Measurements from ENCODE around the gene ATRNL1. TPM values are rescaled to one million over a fixed set of nuclear protein-coding genes. Genes with fewer than 3 reads are reported as not detected.

Gene ATRNL1
- total RNA-seq, 1 experiment from 2014 or later = not detected

DNA sequence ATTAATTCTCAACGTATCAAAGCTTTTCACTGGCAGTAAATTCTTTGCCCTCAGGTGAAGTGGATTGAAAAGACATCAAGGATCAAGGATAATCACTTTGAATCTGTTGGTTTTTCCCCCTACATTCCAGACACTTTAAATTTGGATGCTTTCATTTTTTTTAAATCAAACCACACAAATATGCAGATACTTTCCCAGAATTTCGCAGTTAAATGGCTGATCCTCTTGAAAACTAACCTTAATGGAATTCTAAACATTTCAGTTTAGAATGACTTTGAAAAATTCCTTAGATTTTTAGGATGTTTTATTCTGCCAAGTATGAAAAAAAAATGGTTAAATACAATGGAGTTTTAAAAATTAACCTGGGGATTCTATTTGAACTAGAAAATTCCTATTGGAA lies 853.9 kb downstream of the ATRNL1 start:
- Histone ChIP-seq H3K4me3 (ENCODE audit: low read length) (no peak overlapping the region), H3K9ac (ENCODE audit: low read length) (no peak overlapping the region), H2AFZ (ENCODE audit: low read length) (no peak overlapping the region), H3F3A (ENCODE audit: low read length, unreplicated experiment) (no peaks in the 10 kb centered on the region), H3K27me3 (ENCODE audit: low read length) (no peaks in the 10 kb centered on the region), H3K4me1 (ENCODE audit: insufficient read depth, low read length) (no peaks in the 10 kb centered on the region), H3K9me3 (ENCODE audit: low read length) (no peaks in the 10 kb centered on the region), H4K20me1 (ENCODE audit: low read length) (no peaks in the 10 kb centered on the region), H3K9me2 (replicated peaks; ENCODE audit: low read length) (no peaks in the 10 kb centered on the region), H3K79me2 (ENCODE audit: low read length) (no peaks in the 10 kb centered on the region), H3K4me2 (ENCODE audit: low read length) (no peak overlapping the region), H3K27ac (ENCODE audit: low read length) (no peak overlapping the region), H3K36me3 (ENCODE audit: low read depth, low read length) (no peaks in the 10 kb centered on the region)
- ChIA-PET POLR2A (ENCODE audit: unreplicated experiment) (no interaction called here), CTCF (no interaction called here)
- intact Hi-C loops (cut with micrococcal nuclease) = no loop called here
- DNase-seq (peak; percentile 3), ATAC-seq (no peak)
- TF ChIP-seq, protein P1, sequence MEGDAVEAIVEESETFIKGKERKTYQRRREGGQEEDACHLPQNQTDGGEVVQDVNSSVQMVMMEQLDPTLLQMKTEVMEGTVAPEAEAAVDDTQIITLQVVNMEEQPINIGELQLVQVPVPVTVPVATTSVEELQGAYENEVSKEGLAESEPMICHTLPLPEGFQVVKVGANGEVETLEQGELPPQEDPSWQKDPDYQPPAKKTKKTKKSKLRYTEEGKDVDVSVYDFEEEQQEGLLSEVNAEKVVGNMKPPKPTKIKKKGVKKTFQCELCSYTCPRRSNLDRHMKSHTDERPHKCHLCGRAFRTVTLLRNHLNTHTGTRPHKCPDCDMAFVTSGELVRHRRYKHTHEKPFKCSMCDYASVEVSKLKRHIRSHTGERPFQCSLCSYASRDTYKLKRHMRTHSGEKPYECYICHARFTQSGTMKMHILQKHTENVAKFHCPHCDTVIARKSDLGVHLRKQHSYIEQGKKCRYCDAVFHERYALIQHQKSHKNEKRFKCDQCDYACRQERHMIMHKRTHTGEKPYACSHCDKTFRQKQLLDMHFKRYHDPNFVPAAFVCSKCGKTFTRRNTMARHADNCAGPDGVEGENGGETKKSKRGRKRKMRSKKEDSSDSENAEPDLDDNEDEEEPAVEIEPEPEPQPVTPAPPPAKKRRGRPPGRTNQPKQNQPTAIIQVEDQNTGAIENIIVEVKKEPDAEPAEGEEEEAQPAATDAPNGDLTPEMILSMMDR (conservative IDR thresholded peaks at IDR 0.05; ENCODE audit: low read depth, low read length) = no peak
- TF ChIP-seq EZH2phosphoT487 (IDR thresholded peaks at IDR 0.05; ENCODE audit: borderline replicate concordance, low read length) = no peak
- no peak for TF ChIP-seq EZH2 (IDR thresholded peaks at IDR 0.05; ENCODE audit: low read length, unreplicated experiment)
- no TSS peak for BruUV-seq (replicated peaks)

DNA sequence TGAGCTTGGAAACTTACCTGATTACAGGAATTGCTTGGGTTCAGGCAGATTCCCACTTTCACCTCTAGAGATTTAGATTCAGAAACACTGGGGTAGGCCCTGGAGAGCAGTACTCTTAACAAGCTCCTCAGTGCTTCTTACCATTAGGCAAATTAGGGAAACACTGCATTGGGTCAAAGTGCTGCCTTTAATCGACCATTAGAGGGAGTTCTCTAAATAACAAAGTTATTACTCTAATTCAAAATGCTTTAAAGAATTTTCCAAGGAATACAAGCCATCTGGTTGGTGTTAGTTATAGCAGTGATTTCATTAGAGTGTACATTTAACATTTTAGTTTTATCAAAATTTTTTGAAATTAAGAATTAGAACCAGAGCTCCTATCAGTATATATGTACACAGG lies 855.3 kb downstream of the ATRNL1 start:
- DNase-seq (peak; percentile 8), ATAC-seq (no peak)
- H3K36me3 ChIP-seq (ENCODE audit: low read depth, low read length) = no peaks in the 10 kb centered on the region
- ChIA-PET POLR2A (ENCODE audit: unreplicated experiment) (no interaction called here), CTCF (no interaction called here)
- no peak overlapping the region for H3K27ac ChIP-seq (ENCODE audit: low read length)
- TF ChIP-seq EZH2phosphoT487 (IDR thresholded peaks at IDR 0.05; ENCODE audit: borderline replicate concordance, low read length) (no peak), EZH2 (IDR thresholded peaks at IDR 0.05; ENCODE audit: low read length, unreplicated experiment) (no peak)
- TF ChIP-seq, protein P1 (conservative IDR thresholded peaks at IDR 0.05; ENCODE audit: low read depth, low read length) = peak; percentile 26; the same call in 1 of the 2 replicates
- H2AFZ ChIP-seq (ENCODE audit: low read length) = no peak overlapping the region
- no peaks in the 10 kb centered on the region for H3K27me3 ChIP-seq (ENCODE audit: low read length)
- no peaks in the 10 kb centered on the region for H4K20me1 ChIP-seq (ENCODE audit: low read length)
- intact Hi-C loops (cut with micrococcal nuclease) = no loop called here
- no peaks in the 10 kb centered on the region for H3K9me3 ChIP-seq (ENCODE audit: low read length)
- no peak overlapping the region for H3K4me2 ChIP-seq (ENCODE audit: low read length)
- H3K9me2 ChIP-seq (replicated peaks; ENCODE audit: low read length) = no peaks in the 10 kb centered on the region
- no peaks in the 10 kb centered on the region for H3K4me1 ChIP-seq (ENCODE audit: insufficient read depth, low read length)
- no peaks in the 10 kb centered on the region for H3K79me2 ChIP-seq (ENCODE audit: low read length)
- no peaks in the 10 kb centered on the region for H3F3A ChIP-seq (ENCODE audit: low read length, unreplicated experiment)
- BruUV-seq (replicated peaks) = no TSS peak
- no peak overlapping the region for H3K4me3 ChIP-seq (ENCODE audit: low read length)
- no peak overlapping the region for H3K9ac ChIP-seq (ENCODE audit: low read length)

DNA sequence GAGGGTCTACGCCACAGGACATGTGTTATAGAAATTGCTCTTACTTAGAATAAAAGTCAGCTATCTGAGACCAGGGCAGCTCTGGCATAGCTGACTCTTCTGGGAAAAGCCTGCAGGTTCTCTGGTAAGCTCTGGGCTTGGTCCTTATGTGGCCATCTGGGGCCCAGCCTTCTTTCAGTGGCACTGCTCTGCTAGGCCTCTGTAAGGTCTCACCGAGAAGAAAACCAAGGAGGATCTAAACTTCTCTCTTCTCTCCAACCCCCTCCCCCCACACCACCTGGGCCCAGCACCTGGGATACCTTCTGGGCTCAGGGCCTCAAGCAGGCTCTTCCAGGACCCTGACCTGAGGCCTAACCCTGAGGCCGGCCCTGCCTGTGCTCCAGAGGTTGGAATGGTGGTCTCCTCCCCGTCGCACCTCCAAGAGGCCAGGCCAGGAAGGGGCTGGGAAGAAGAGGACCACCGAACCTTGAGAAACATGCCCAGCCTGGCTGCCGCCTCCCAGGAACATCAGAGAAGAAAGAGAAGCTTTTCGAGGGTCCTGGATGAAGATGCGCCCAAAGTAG lies 856.2 kb downstream of the ATRNL1 start:
- no peak overlapping the region for H2AFZ ChIP-seq (ENCODE audit: low read length)
- intact Hi-C loops (cut with micrococcal nuclease) = no loop called here
- no peaks in the 10 kb centered on the region for H3K9me2 ChIP-seq (replicated peaks; ENCODE audit: low read length)
- no peaks in the 10 kb centered on the region for H3K4me1 ChIP-seq (ENCODE audit: insufficient read depth, low read length)
- H3K27ac ChIP-seq (ENCODE audit: low read length) = no peak overlapping the region
- ATAC-seq (no peak), DNase-seq (no peak)
- no peaks in the 10 kb centered on the region for H3K27me3 ChIP-seq (ENCODE audit: low read length)
- H4K20me1 ChIP-seq (ENCODE audit: low read length) = no peaks in the 10 kb centered on the region
- no peak overlapping the region for H3K4me3 ChIP-seq (ENCODE audit: low read length)
- H3K36me3 ChIP-seq (ENCODE audit: low read depth, low read length) = no peaks in the 10 kb centered on the region
- no peak overlapping the region for H3K4me2 ChIP-seq (ENCODE audit: low read length)
- no peak overlapping the region for H3K9ac ChIP-seq (ENCODE audit: low read length)
- BruUV-seq (replicated peaks) = no TSS peak
- no peak for TF ChIP-seq EZH2 (IDR thresholded peaks at IDR 0.05; ENCODE audit: low read length, unreplicated experiment)
- no peaks in the 10 kb centered on the region for H3F3A ChIP-seq (ENCODE audit: low read length, unreplicated experiment)
- H3K79me2 ChIP-seq (ENCODE audit: low read length) = no peaks in the 10 kb centered on the region
- CTCF ChIA-PET = no interaction called here
- no peaks in the 10 kb centered on the region for H3K9me3 ChIP-seq (ENCODE audit: low read length)
- POLR2A ChIA-PET (ENCODE audit: unreplicated experiment) = no interaction called here
